GM19239 (cell line): ENCODE data around the gene CEP57L1.
A peak's percentile ranks its signal among the peaks of the same experiment; 100 is the strongest.
"Not testable (repeated sequence)": the region's sequence is repeated elsewhere in the genome, so short reads cannot be mapped to it uniquely, and the experiment has no call there.

Source experiments
- DNase-seq: peaks from one replicate; pipeline ENCODE4 v3.0.0; 2011; ENCODE audit warnings: low spot score; ENCODE audit not compliant: insufficient read length
- FAIRE-seq: peaks from 2 replicates; lab custom pipeline; 2011; peaks lifted over from hg19 to GRCh38; lab: Jason Lieb, UNC

Gene CEP57L1

DNA sequence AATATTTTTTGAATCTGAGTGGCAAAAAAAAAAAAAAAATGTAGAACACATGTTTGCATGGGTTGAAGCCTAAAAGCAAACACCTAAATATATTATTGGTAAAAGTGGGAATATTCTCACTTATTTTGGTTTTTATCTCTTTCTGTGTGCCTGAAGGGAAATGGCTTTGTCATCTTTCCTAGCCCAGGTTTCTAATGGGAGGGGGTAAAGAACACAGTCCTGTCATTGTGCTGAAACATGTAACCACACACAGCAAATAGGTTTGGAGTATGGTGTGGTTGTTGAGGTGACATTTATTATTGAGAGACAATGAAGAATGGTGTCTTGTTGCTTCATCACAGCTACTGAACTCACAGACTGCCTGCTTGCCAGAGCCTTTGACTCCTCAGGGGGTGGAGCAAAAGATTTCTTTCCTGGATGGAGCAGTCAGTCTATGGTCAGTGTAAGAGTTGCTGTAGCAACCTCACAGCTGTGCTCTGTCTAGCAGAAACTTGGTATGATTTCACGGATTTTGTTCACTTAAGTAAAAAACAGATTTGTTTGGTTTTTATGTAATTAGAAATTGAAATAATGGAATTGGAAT lies 70.2 kb downstream of the CEP57L1 start:
- DNase-seq: no peak
- FAIRE-seq: no peak

DNA sequence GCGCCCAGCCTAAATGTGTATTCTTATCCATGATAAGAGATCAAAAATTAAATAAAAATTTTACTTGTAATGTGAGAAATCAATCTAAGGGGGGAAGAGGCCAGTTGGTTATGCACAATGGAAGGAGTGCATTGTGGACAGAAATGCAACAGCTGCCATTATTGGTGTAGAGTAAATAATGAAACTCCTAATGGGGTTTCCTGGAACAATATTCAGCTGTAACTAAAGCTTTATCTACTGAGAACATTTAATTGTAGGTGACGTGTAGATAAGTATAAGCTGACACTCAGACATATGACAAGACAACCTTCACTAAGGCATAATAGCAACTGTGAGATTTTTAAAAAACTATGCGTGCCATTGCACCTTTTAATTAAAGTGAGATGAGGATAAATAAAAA lies 71.4 kb downstream of the CEP57L1 start:
- DNase-seq (no peak), FAIRE-seq (no peak)

DNA sequence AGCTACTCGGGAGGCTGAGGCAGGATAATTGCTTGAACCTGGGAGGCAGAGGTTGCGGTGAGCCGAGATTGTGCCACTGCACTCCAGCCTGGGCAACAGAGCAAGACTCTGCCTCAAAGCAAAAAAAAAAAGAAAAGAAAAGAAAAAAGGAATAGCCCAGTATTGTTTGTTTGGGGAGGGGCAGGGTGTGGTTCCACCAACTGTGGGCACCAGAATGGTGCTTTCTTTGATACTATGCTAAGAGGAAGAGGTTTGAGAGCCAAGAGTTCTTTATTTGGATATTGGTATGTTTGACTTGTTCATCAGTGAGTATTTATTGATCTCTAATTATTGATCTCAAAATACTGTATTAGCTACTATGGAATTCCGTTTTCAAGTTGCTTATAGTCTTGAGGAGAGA lies 72.3 kb downstream of the CEP57L1 start:
- FAIRE-seq: no peak

DNA sequence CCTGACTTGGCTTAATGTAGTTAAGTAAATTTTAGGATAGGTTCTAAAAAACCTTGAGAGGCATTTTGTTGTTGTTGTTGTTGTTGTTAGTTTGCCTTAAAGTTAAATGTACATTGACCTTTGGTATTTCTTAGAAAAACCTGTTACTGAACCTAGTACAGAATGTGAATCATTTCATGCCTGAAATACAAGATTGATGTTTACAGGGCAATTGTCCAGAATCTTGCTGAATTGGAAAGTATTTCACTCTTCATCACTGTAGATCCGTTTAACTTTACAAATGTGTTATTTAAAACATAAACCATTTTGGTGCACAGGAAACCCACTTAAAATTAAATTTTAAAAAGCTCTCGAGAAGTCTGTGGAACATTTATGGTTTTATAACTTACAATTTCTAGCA lies 75.0 kb downstream of the CEP57L1 start:
- FAIRE-seq (no peak), DNase-seq (no peak)

More for the DNA sequence above, 72.3 kb downstream of the CEP57L1 start:
- DNase-seq: no peak

DNA sequence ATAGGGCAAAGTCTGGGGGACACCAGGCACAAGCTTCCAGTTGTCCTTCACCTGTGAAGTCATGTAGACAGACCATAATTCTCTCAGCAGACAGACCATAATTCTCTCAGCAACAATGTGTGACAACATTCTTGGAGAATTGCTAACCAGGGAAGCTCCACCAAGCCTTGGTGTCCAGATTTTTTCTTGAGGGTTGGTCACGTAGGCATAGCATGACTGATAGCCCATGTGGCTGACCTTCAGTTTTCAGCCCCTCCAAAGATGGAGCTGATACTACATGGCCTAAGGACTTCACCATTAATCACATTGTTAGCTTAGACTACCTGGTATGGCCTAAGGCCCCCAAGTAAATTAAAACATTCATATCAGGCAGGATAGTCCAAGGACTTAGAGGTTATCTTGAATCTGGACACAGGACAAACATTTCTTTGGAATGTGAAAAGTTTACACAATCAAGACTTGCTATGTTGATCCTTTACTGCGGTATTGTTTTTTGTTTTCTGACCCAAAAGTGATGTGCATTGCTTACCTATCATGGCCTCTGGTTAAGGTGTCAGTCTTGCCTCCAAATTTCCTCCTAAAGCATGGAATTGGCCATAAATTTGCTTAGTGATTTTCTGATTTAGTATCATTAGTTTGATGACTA lies 76.9 kb downstream of the CEP57L1 start:
- DNase-seq (no peak), FAIRE-seq (no peak)

DNA sequence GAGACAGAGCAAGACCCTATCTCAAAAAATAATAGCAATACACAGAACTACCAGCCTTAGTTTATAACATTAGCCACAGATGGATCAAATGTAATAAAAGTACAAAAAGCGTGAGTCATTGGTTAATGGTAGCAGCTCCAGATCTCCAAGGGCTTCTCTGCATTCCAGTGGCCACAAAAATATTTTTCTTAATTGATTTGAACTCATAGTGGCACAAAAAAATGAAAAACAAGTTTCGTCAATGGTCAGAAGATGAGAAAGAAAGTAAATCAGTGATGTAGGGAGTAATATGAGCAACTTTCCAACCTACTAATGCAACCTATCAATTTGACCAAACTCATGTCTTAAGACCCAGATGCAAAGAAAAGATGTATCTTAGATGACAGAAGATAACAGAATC lies 79.6 kb downstream of the CEP57L1 start:
- FAIRE-seq (no peak), DNase-seq (no peak)

DNA sequence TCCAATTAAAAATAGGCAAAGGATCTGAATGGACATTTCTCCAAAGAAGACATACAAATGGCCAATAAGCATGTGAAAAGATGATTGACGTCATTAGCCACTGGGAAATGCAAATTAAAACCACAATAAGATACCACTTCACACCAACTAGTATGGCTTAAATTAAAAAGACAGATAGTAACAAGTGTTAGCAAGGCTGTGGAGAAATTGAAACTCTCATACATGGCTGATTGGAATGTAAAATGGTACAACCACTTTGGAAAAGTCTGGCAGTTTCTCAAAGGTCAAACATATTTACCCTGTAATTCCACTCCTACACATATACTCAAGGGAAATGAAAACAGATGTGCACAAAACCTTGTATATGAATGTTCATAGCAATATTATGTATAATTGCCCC lies 83.6 kb downstream of the CEP57L1 start:
- DNase-seq: no peak
- FAIRE-seq: no peak

DNA sequence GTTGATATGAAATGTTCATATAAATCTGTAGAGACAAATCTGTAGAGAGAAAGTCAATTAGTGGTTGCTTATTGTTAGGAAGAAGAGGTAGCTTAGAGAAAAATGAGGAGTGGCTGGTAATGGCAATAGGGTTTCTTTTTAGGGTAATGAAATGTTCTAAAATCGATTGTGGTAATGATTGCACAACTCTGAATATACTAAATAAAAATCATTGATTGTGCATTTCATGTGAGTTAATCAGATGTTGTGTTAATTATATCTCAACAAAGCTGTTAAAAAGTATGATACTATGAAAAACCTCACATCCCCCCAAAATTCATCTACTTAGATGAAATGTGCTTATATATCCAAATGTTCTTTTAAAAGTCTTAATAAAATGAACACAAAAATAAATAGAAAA lies 84.2 kb downstream of the CEP57L1 start:
- FAIRE-seq (no peak), DNase-seq (no peak)

DNA sequence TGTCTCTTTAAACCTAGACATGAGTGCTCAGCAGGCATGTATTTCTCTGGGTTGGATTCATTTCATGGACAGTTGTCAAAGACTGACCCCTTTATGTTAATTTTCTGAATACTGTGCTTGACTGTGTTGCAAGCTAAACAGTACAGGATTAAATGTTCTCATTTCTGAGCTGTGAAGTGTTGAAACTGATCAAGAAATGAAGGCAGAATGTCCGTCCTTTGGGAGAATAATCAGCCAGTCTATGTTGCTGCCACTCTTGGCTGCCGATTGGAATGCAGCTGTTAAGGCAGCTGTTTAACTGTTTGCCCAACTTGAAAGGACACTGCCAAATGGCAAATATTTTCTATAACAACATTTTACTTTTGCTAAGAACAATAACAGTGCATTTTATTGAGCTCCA lies 87.3 kb downstream of the CEP57L1 start:
- DNase-seq: no peak
- no peak for FAIRE-seq

DNA sequence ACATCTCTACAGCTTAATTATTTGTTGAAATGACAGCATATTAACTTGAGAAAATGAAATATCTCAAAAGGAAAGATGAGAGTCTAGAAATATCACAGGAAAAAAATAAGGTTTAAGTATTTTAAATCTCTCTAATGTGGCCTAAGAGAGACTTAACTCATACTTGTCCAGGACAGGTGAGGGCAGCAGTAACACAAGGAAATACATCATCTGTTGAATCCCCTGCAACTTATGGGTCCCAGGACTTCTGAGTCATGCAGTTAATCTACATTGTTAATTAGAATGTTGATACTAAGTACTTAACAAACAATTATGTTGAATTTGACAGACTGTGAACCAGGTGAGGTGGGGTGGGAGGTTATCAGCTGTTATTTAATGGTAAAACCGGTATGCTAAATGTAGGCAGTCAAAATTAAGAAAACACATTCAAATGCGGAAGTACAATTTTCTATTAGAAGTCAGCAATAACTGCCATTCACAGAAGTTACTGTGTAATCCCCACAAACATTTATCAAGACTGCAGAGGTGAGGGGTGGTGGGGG lies 87.9 kb downstream of the CEP57L1 start:
- FAIRE-seq (no peak), DNase-seq (no peak)

DNA sequence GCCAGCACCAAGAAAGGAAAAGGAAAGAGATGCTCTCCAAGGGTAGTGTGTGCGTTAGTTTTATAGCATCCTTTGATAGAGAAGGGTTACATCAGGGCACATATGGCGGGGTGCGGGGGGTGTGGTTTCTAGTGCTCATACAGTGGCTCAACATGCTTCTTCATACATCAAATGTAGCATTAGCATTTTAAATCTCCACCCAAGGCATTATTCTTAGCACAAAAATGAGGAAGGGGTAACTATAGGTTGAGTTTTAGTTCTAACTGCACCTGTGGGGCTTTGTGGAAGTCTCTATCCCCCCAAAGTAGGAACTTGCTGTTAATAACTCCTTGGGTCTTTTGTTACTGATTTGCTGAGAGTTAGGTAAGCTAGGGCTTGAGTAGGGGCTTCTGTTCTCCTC lies 89.3 kb downstream of the CEP57L1 start:
- FAIRE-seq: no peak
- DNase-seq: no peak

DNA sequence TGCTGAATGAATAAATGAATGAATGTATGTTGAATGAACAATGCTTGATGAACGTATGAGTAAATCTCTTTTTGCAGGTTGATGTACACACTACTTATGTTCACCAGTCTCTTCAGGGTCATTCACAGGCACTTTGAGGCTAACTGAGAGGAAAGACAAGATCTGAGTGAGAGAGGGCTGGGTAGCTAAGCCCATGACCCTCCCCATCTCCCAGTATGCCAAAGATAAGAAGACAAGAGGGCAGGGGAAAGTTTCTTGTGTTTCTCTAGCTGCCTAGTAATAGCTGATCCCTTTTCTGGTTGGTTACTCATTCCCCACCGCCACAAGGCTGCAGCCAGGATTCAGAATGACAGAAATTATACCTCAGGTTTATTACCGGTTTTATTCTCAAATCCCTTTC lies 90.7 kb downstream of the CEP57L1 start:
- FAIRE-seq (no peak), DNase-seq (no peak)

DNA sequence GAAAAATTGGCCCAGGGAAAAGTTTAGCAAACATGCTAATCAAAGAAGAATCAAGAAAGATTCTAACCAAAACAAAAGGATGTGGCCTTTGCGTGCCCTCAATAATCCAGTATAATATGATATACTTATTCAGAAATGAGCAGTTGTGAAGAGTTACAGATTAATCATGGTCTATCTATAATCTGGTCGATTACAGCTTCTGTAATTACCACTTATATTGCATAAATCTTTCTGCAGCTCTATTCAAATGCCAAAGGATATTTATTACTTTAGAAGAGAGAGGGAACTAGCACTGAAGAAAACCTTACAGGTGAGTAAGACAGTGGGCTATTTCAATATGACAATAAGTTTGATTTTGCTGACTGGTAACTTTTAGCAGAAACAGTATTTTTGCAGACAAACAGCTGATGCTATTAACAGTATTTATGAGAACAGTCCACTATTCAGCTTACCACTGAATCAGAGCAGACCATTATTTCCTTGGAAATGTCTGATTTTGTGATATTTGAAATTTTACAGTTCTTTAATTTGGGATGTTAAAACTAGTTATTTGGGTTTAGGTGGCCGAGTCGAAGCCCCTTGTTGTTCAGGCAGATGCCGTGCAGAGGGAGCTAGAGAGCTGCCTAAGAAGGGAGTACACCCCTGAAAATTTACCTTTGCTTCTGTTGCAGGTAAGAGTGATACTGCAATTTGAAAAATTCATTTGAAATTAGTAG lies 92.2 kb downstream of the CEP57L1 start:
- FAIRE-seq (peak; percentile 76), DNase-seq (peak; percentile 18)

DNA sequence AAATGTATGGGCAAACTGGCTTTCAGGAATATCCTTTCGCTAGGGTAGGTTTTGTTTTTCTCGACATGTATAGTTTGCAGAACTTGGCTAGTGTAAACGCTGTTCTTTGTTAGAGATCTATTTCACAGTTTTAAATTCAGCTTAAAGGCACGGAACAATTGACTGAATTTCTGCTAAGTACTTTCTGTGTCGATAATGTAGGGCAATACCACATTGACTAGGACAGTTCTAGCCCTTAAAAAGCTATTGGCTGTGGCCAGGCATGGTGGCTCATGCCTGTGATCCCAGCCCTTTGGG lies 92.8 kb downstream of the CEP57L1 start:
- DNase-seq (no peak), FAIRE-seq (no peak)

DNA sequence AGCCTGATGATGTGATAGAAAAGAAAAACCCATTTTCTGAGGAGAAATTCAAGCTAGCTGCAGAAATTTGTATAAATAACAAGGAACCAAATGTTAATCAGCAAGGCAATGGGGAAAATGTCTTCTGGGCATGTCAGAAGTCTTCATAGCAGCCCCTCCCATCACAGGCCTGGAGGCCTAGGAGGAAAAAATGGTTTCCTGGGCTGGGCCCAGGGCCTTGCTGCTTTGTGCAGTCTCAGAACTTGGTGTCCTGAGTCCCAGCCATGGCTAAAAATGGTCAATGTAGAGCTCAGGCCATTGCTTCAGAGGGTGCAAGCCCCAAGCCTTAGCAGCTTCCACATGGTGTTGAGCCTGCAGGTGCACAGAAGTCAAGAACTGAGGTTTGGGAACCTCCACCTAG lies 96.1 kb downstream of the CEP57L1 start:
- not testable (repeated sequence) for FAIRE-seq, DNase-seq

DNA sequence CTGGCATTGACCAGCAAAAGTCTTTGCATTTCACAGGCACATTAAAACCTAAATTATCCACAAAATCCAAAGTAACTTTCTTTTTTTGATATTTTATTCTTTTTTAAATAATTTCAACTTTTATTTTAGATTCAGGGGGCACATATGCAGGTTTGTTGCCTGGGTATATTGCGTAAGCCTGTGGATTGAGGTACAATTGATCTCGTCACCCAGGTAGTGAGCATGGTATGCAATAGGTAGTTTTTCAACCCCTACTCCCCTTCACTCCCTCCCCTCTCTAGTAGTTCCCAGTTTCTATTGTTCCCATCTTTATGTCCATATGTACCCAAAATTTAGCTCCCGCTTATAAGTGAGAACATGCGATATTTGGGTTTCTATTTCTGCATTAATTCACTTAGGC lies 97.6 kb downstream of the CEP57L1 start:
- FAIRE-seq (no peak), DNase-seq (no peak)

DNA sequence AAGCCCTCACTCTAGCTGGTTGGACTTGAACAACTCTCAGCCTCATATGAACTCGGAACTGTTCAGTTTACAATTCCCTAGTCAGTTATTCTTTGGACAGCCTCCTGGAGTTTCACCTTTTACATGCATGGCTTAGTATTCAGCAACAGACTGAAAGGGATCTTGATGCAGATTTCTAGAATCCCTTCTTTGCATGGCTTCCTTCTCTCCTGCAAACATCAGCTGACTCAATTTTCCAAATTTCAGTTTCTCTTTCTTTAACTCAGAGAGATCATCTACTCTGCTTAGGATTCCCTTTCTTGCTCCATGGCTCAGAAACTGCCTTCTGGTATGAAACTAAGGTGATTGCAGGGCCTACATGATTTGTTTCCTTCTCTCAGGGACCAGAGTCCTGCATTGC lies 99.6 kb downstream of the CEP57L1 start:
- no peak for FAIRE-seq
- DNase-seq: no peak

DNA sequence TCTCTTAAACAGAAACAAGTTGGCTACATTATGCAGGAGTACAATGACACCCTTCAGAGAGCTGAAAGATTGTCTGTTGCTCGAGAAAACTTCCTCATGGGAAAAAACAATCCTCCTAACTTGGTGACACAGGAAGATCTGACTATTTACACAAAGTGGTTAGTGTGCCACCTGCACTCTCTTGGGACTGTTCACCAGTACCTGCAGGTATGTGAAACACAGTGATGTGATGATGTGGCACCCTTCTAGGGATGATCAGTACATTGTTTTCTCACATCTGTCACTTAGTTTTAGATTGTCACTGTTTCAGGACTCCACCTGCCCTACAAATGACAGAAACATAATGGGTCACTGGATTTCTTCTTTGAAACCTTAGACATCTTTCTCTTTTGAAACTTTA lies 101.8 kb downstream of the CEP57L1 start:
- FAIRE-seq (no peak), DNase-seq (no peak)

DNA sequence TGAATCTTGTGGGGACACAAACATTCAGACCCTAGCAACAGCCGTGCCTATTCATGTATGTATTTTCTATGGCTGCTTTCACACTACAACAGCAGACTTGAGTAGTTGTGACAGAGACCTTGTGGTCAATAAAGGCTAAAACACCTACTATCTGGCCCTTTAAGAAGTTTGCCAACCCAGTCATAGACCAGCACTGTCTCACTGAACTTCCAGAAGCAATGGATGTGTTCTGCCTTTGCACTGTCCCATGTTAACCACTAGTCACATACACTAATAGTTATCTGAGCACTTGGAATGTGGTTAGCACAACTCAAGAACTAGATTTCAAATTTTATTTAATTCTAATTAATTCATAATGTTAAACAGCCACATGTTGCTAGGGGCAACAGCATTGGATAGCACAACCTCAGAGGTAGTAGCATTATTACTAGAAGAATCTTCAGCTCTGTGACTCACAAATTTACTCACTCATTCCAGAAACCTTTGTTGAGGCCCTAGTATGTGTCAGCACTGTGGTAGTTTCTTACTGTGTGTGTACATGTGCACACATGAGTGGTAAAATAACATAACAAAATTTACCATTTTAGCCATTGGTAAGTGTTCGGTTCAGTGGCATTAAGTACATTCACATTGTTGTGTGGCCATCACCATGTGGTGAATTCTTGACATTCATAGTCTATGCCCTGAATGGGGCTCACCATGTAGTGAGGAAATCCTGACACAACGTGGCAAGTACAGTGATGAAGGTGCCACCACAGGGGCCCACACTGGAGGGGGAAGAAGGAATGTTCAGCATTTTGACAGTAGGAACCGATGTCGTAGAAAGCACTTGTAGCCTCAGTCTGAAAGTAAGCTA lies 107.3 kb downstream of the CEP57L1 start:
- DNase-seq: no peak
- no peak for FAIRE-seq

DNA sequence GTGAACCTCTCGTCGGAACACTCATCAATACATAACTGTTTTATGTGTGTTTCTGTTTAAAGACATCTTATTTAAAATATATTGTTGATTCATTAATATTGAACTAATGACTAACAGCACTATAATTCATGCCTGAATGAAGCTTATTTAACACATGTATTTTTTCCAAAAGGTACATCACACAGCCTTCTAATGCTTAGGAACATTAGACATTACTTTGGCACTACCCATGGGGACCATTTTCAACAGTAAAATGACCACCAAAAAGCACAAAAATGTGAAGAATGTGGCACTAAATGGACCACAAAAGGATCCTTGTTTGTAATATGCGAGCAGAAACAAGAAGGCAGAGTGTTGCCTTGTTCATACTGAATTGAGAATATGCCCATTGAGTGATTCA lies 109.2 kb downstream of the CEP57L1 start:
- no peak for DNase-seq
- no peak for FAIRE-seq

DNA sequence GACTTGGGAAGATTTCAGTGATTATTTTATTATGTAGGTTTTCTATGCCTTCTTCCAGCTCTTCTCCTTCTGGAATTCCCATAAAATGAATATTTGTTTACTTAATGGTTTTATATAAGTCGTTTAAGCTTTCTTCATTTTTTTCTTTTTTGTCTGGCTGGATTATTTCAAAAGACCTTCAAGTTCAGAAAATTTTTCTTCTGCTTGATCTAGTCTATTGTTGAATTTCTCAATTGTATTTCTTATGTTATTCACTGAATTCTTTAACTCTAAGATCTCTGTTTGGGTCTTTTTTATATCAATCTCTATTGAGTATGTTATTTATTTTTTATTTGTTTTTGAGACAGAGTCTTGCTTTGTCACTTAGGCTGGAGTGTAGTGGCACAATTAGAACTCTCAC lies 117.4 kb downstream of the CEP57L1 start:
- no peak for DNase-seq
- FAIRE-seq: no peak
